T-helper 9 cell (primary cell): Measurements from ENCODE around the gene GRK6.
"Not testable (repeated sequence)": the region's sequence is repeated elsewhere in the genome, so short reads cannot be mapped to it uniquely, and the experiment has no call there.

Experiments
- DNase-seq: peaks from one replicate; pipeline ENCODE4 v3.0.0-alpha.2; 2020

The GRK6 gene

DNA sequence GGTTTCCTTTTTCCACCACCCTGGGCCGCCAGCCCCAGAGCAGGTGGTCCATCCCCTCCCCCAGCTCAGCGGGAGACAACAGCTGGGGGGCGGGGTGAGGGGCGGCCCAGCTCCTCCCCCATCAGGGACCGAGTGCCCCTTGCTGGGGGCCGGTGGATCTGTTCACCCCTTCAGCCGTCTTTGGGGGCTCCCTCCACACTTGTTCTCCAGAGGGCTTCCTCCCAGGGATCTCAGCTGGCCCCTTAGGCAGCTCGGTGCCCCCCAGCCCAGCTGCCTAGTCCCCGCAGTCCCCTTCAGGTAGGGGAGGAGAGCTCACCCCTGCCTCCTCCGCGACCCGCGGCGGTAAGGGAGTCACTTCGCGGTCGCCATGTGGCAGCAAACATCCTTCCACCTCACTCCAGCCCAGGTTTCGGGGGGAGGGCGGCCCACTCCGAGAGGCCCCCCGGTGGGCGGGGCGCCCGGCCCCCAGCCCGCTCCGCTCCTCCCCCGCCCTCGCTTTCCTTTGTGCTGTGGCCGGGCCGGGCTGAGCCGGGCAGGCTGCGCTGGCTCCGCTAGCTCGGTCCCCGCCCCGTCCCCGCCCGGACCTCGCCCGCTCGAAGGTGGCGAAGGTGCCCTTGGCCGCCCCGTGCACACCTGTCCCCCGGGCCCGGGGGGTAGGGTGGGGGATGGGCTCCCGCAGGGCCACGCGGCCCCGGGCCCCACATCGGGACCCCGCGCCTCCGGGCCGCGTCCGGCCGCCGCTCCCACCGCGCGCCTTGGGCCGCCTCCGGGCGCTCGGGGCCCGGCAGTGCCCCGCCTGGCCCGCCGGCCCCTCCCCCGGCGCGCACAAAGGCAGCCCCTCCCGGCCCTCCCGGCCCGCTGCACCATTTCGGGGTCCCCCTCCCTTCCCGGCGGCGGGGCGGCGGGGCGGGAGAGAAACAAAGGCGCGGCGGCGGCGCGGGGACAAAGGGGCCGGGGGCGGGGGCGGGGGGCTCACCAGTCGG lies 46.3 kb downstream of the GRK6 start:
- no peak for DNase-seq

DNA sequence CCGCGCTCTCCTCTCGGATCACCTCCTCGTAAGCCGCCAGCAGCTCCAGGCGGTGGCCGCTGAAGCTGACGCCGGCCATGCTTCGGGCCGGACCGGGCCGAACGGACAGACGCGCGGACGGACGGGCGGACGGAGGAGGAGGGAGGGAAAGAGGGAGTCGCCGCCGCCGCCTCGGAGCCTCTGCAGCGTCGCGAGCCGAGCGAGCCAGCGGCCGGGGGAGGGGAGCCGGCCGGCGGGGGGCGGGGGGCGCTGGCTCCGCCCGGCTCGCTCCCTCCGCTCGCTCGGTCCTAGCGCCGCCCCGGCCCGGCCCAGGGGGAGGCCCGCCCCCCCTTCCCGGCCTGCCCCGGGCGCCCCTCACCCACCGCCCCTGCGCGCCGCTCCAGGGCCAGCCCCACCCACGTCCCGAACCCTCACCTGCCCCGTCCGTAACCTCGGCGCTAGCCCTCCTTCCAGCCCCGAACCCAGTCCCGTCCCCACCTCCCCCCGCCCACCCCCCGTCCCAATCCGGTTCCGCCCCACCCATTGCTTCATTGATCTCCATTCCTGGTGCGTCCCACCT lies 47.0 kb downstream of the GRK6 start, which contains the start of gene DBN1:
TSS of gene DBN1 (minus strand) at position 192 of the 559 bp plus-strand sequence. CDS start at position 79, 113 bp downstream.
- no peak for DNase-seq

- no peak for DNase-seq
These were observed 47.6 kb downstream of the GRK6 start for GRCh38 chr5:177474002-177474476.

DNA sequence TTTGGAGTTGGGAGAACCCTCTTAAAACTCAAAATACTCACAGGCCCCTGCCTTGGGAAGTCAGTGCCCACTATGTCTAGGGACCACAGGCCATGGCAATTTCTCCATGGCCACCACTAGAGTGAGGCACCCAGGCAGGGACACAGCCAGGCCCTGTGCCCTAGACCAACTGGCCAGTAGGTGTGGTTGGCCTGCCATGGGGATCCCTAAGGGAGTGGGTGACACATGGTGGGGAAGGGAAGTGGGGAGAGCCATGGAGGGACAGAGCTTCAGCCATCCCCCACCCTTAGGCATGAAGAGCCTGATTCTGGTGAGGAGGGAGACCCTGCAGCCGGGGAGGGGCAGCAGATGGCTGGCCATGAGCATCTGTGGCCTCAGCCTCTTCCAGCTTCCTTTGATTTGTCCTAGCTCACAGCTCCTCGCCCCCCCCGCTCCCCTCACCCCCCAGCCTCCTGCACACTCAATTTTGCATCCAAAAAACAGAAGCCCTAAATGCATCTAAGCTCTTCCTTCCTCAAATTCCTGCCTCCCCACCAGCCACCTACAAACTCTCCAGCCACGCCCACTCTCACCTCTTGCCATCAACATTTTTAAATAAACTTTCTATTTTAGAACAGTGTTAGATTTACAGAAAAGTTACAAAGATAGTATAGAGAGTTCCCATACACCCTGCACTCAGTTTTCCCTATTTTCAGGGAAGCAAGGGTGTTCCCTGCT lies 48.5 kb downstream of the GRK6 start:
- no peak for DNase-seq

GRCh38 chr5:177475563-177476427 lies 49.3 kb downstream of the GRK6 start:
- DNase-seq: no peak

- DNase-seq: no peak
These were observed 50.2 kb downstream of the GRK6 start for GRCh38 chr5:177476531-177477233.

DNA sequence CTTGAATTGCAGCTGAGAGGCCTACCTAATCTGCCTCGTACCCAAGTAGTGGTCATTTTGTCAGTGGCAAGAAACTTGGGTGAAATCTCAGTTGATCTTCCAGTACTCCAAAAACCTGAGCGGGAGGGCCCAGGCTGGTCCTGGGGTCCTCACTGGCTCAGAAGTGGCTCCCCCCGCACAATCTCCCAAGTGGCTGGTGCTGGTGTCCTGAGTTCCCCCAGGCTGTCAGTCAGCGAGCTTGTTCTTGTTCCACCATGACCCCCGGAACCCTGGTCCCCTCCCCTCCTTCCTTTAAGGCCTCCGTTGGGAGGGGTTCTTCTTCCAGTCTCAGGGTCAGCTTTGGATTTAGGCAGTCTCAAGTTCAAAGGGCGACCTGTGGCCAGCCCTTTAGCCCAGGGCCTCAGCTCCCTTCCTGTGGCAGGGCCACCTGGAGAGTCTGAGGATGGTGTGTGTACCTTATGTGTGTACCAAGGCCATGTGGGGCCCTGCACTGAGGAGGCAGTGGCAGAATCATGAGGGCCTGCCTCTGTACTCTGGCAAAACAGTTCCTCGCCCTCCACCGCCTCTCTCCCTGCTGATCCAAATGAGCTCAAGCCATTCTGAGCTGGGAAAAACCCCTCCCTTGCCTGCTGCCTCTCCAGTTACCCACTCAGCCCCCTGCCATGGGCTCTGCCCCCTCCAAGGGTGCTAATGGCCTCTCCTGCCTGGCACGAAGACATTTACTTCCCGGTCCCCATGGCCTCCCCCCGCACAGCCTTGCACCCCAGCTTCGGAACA lies 51.4 kb downstream of the GRK6 start:
- no peak for DNase-seq

DNA sequence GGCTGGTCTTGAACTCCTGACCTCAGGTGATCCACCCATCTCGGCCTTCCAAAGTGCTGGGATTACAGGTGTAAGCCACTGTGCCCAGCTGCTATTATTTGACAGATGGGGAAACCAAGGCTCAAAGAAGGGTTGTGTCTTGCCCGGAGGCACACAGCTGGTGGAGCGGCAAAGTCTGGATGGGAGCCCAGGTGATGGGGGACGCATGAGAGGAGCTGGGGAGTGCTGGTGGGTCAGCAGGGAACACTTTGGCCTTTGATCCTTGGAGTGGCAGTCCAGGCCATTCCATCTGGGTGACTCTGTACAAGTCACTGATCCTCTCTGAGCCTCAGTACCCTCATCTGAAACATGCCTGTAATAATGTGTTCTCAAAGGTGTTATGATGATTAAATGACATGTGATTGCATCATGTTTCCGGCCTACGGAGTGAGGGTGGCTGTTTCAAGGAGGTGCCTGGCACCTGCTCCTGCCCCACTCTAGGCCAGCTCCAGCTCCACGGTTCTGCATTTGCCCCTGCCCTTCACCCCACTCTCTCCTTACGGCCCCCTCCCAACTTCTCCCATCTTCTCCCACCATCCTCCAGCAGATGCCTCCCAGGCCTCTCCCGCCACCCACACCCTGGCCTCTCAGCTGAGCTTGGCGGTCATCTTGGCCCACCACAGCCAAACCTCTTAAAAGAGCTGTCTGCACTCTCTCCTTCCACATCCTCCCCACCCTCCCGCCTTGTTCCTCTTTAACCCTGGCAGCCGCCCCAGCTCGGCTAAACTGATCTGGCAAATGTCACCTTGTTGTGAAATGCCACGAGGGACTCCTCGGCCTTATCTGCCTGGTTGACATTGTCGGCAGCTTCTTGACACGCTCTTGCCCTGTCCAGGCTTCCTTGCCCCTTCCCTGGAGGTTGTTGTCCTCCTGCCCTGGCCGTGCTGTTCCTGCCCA lies 52.5 kb downstream of the GRK6 start:
- no peak for DNase-seq

- no peak for DNase-seq
These were observed 53.3 kb downstream of the GRK6 start for GRCh38 chr5:177479774-177480173.

DNA sequence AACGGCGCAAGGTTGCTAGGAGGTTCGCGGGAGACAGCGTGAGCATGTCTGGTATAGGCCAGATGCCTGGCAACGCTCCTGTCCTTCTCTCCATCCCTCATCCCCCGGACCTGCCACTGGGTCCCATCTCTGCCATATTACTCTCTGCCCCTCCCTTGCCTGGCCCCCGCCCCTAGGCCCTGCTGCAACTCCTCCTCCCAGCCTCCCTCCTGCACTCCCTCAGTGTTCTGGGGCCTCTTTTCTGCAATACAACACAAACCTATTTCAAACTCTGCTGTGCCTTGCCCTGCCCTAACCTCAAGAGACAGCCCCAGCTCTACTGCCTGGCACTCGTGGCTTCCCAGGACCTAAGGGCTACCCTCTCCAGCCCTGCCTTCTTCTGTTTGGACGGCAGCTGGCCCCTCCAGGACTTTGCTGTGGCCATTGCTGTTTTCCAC lies 55.9 kb downstream of the GRK6 start:
- DNase-seq: no peak

DNA sequence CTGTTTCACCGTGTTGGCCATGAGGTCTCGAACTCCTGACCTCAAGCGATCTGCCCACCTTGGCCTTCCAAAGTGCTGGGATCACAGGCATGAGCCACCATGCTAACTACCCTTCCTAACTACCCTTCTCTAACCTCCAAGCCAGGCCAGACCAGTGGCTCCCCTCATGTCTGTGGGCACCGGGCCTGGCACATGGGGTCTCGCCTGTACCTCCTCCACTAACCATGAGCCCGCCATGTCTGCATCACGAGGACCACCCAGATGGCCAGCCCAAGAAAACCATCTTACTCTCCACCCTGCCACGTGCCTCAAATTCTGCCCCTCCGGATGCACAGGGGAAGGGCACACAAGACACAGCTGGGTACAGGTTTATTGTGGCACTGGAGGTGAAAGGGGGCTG lies 56.6 kb downstream of the GRK6 start:
- no peak for DNase-seq

GRCh38 chr5:177483994-177484901 lies 57.8 kb downstream of the GRK6 start:
- DNase-seq: no peak

DNA sequence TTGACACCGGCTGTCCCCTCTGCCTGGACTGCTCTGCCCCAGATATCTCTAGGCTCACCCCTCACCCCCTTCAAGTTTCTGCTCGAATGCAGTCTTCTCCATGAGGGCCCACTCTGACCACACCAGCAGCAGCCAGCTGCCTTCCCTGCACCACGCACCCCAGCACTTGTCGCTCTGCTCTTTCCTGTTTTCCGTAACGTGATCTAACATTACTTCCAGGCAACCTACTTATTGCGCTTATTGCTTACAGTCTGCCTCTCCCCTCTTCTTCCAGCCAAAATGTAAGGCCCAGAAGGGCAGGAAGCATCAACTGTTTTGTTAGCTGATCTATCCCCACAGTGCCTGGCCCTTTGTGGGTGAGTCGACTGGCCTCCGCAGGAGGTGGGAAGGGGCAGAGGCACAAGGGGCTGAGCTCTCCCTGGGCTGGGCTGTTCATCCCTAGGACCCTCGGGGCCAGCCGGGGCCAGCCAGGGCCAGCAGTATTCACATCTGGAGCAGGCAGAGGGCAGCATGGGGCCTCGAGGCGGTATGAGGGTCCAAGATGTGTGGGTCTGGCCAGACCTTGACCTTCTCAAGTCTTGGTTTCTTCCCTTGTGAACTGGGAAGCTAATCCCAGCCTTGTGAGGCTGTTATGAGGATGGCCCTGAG lies 58.5 kb downstream of the GRK6 start:
- DNase-seq: no peak

- not testable (repeated sequence) for DNase-seq
These were observed 59.3 kb downstream of the GRK6 start for GRCh38 chr5:177485753-177486152.

- no peak for DNase-seq
These were observed 59.8 kb downstream of the GRK6 start for GRCh38 chr5:177486256-177486655.

- DNase-seq: no peak
These were observed 60.7 kb downstream of the GRK6 start for GRCh38 chr5:177487144-177487543.

GRCh38 chr5:177487975-177488374 lies 61.5 kb downstream of the GRK6 start:
- DNase-seq: no peak
